ENCODE data around the gene BZW1.
A peak's percentile ranks its signal among the peaks of the same experiment; 100 is the strongest.

BZW1 gene

GRCh38 chr2:200860092-200860795, 48.5 kb downstream of the BZW1 start:
- TF ChIP-seq CTCF (IDR thresholded peaks at IDR 0.05; ENCODE audit: insufficient read depth, low read depth, low read length, missing control alignments) = no peak
- no peak overlapping the region for H3K4me3 ChIP-seq (ENCODE audit: low read length)
- peak; percentile 41 for DNase-seq (ENCODE audit: low read depth)

- no peak for DNase-seq (ENCODE audit: low read depth)
- TF ChIP-seq CTCF (IDR thresholded peaks at IDR 0.05; ENCODE audit: insufficient read depth, low read depth, low read length, missing control alignments) = no peak
- peak overlapping the region; percentile 70 for H3K4me3 ChIP-seq (ENCODE audit: low read length)
Observed at GRCh38 chr2:200861617-200862155, 50.0 kb downstream of the BZW1 start.

GRCh38 chr2:200862532-200863000, 50.9 kb downstream of the BZW1 start:
- peak; percentile 79 for DNase-seq (ENCODE audit: low read depth)
- TF ChIP-seq CTCF (IDR thresholded peaks at IDR 0.05; ENCODE audit: insufficient read depth, low read depth, low read length, missing control alignments) = no peak
- peak overlapping the region; percentile 70 for H3K4me3 ChIP-seq (ENCODE audit: low read length)

GRCh38 chr2:200863782-200864175, 52.1 kb downstream of the BZW1 start:
- DNase-seq (ENCODE audit: low read depth) = no peak
- no peak for TF ChIP-seq CTCF (IDR thresholded peaks at IDR 0.05; ENCODE audit: insufficient read depth, low read depth, low read length, missing control alignments)
- peak overlapping the region; percentile 70 for H3K4me3 ChIP-seq (ENCODE audit: low read length)

GRCh38 chr2:200864176-200865034, 52.7 kb downstream of the BZW1 start, which contains the start of gene CLK1:
Gene CLK1, minus strand, starts transcription at chr2:200864658. Its CDS starts 2,796 bp downstream, at chr2:200861862.
- no peak for TF ChIP-seq CTCF (IDR thresholded peaks at IDR 0.05; ENCODE audit: insufficient read depth, low read depth, low read length, missing control alignments)
- H3K4me3 ChIP-seq (ENCODE audit: low read length) = peak within 1 kb of the TSS; percentile 70

GRCh38 chr2:200869014-200869413, 57.3 kb downstream of the BZW1 start:
- no peak for TF ChIP-seq CTCF (IDR thresholded peaks at IDR 0.05; ENCODE audit: insufficient read depth, low read depth, low read length, missing control alignments)

More at GRCh38 chr2:200864176-200865034, 52.7 kb downstream of the BZW1 start, which contains the start of gene CLK1:
- DNase-seq (ENCODE audit: low read depth) = peak; percentile 94

More at GRCh38 chr2:200869014-200869413, 57.3 kb downstream of the BZW1 start:
- no peak overlapping the region for H3K4me3 ChIP-seq (ENCODE audit: low read length)
- no peak for DNase-seq (ENCODE audit: low read depth)
